Endothelial cell of umbilical vein (primary cell): ENCODE data around the gene DLGAP1. TPM values are rescaled to one million over a fixed set of nuclear protein-coding genes. Genes with fewer than 3 reads are reported as not detected.

Experiments
- BruUV-seq: library from RNA; stranded (reverse); fragments of 400-500 nt; replicated peaks from 2 replicates; lab custom pipeline; 2021; lab: Mats Ljungman, UMichigan
- CTCF ChIA-PET: fragments of 300-600, 350-600 bp; sonication (Branson Sonifier 250); formaldehyde crosslinking; loops from one replicate; lab custom pipeline; 2021; ENCODE audit warnings: antibody characterized with exemption, inconsistent platforms; lab: Charles Lee
- POLR2A ChIA-PET: fragments of 300-600, 350-600 bp; sonication (Branson Sonifier 250); formaldehyde crosslinking; loops from one replicate; lab custom pipeline; 2021; ENCODE audit warnings: antibody characterized with exemption, inconsistent platforms; lab: Charles Lee
- DNase-seq: peaks from one replicate; pipeline ENCODE4 v3.0.0-alpha.2; 2011; ENCODE audit warnings: low read depth, low spot score
- FAIRE-seq: peaks from 2 replicates; lab custom pipeline; 2011; peaks lifted over from hg19 to GRCh38; lab: Jason Lieb, UNC
- H2AFZ ChIP-seq: 2 replicates; pipeline ENCODE4 v1.6.0; 2012; ENCODE audit warnings: low read depth, low read length, control low read depth, inconsistent platforms
- H3K27ac ChIP-seq: 2 replicates; pipeline ENCODE4 v1.5.1; 2011; ENCODE audit warnings: low read depth, mild to moderate bottlenecking, control low read depth, low read length, moderate library complexity; ENCODE audit not compliant: insufficient read depth
- H3K27me3 ChIP-seq, 2 experiments: 2 replicates each; pipeline versions ENCODE4 v1.6.0 to v1.6.1; 2011; ENCODE audit warnings: low read length in 2 of 2, mixed read lengths in 1 of 2; ENCODE audit not compliant: control insufficient read depth in 2 of 2, insufficient read depth in 2 of 2
- H3K36me3 ChIP-seq, 2 experiments: 2 replicates in 1 of 2; 3 replicates in 1 of 2; pipeline ENCODE4 v1.5.1; 2011; ENCODE audit warnings: low read length in 2 of 2, mild to moderate bottlenecking in 1 of 2, moderate library complexity in 1 of 2; ENCODE audit not compliant: control insufficient read depth in 2 of 2, insufficient read depth in 2 of 2; ENCODE audit errors: extremely low read depth in 1 of 2
- H3K4me1 ChIP-seq: 3 replicates; pipeline ENCODE4 v1.5.1; 2011; ENCODE audit warnings: mild to moderate bottlenecking, low read length; ENCODE audit not compliant: control insufficient read depth, insufficient read depth; ENCODE audit errors: extremely low read depth
- H3K4me2 ChIP-seq: 2 replicates; pipeline ENCODE4 v1.6.1; 2011; ENCODE audit warnings: low read length, control low read depth, mixed read lengths; ENCODE audit not compliant: insufficient read depth
- H3K4me3 ChIP-seq, 3 experiments: fragments of 200-600 bp in 1 of 3; sonication (generic), shearing (Covaris generic) in 1 of 3; replicated peaks in 1 of 3; 2 replicates each; pipeline ENCODE4 v1.5.1; 2011 to 2016; ENCODE audit warnings: control low read depth in 3 of 3, low read length in 3 of 3, mild to moderate bottlenecking in 2 of 3, inconsistent platforms in 1 of 3, low read depth in 1 of 3, moderate library complexity in 1 of 3; ENCODE audit not compliant: insufficient read depth in 1 of 3
- H3K79me2 ChIP-seq: 2 replicates; pipeline ENCODE4 v1.6.0; 2012; ENCODE audit warnings: low read length, inconsistent platforms; ENCODE audit not compliant: control insufficient read depth, insufficient read depth
- H3K9ac ChIP-seq: replicated peaks from 2 replicates; pipeline ENCODE3; 2011; ENCODE audit warnings: low read length, control low read depth; ENCODE audit not compliant: insufficient read depth; ENCODE audit errors: extremely low read depth
- H3K9me1 ChIP-seq: replicated peaks from 3 replicates; pipeline ENCODE4 v1.6.0; 2011; ENCODE audit warnings: mild to moderate bottlenecking, low read length; ENCODE audit not compliant: control insufficient read depth, insufficient read depth; ENCODE audit errors: extremely low read depth
- H3K9me3 ChIP-seq: replicated peaks from 2 replicates; pipeline ENCODE4 v1.5.1; 2012; ENCODE audit warnings: low read length, inconsistent platforms; ENCODE audit not compliant: control insufficient read depth, insufficient read depth
- H4K20me1 ChIP-seq: replicated peaks from 2 replicates; pipeline ENCODE3; 2011; ENCODE audit warnings: mild to moderate bottlenecking, low read length; ENCODE audit not compliant: control insufficient read depth, insufficient read depth; ENCODE audit errors: extremely low read depth
- EZH2 ChIP-seq: IDR thresholded peaks from 2 replicates; pipeline ENCODE4 v1.6.1; 2012; ENCODE audit warnings: borderline replicate concordance, low read depth, mild to moderate bottlenecking, moderate library complexity, low read length, inconsistent platforms; ENCODE audit not compliant: severe bottlenecking
- FOS ChIP-seq: IDR thresholded peaks from 2 replicates; pipeline ENCODE4 v1.6.1; 2011; ENCODE audit warnings: mild to moderate bottlenecking, low read length, moderate library complexity, borderline replicate concordance; ENCODE audit not compliant: insufficient read depth
- GATA2 ChIP-seq: IDR thresholded peaks from 2 replicates; pipeline ENCODE4 v1.7.0; 2011; ENCODE audit warnings: low read depth, mild to moderate bottlenecking, moderate library complexity, mixed read lengths, low read length; ENCODE audit not compliant: insufficient read length, insufficient read depth
- JUN ChIP-seq: IDR thresholded peaks from 2 replicates; pipeline ENCODE4 v1.6.1; 2011; ENCODE audit warnings: borderline replicate concordance, low read depth; ENCODE audit not compliant: insufficient read length, insufficient read depth
- MYC ChIP-seq: IDR thresholded peaks from one replicate; pipeline ENCODE4 v1.6.1; 2011; ENCODE audit warnings: mild to moderate bottlenecking, low read depth, low read length
- POLR2A ChIP-seq: IDR thresholded peaks from 2 replicates; pipeline ENCODE4 v1.6.1; 2012; ENCODE audit warnings: low read depth, mild to moderate bottlenecking, control low read depth, low read length
- POLR2AphosphoS5 ChIP-seq: IDR thresholded peaks from 2 replicates; pipeline ENCODE4 v1.6.1; 2012; ENCODE audit warnings: low read depth, mild to moderate bottlenecking, control low read depth, low read length, moderate library complexity; ENCODE audit not compliant: insufficient read depth
- dilution Hi-C: fragments of 300-500 bp; cut with MboI; formaldehyde crosslinking; loops from one replicate; pipeline ENCODE4 v1.15.0; 2019; ENCODE audit warnings: low sequenced_read_pairs; ENCODE audit not compliant: extremely low pct_ligation_motif_present
- intact Hi-C: fragments of 100-400 bp; cut with micrococcal nuclease; formaldehyde crosslinking; loops from one replicate; pipeline ENCODE4 v1.10.0; 2022
- polyA plus RNA-seq, 4 experiments: library from polyadenylated mRNA; depleted of rRNA in 3 of 4; stranded (reverse) in 3 of 4; unstranded in 1 of 4; fragments of >200 nt; gene quantifications; 2 replicates each; pipeline versions ENCODE4 v1.2.1 to v1.2.3, GENCODE V29; 2011 to 2012; ENCODE audit warnings: missing spikeins in 1 of 4
- total RNA-seq: library from RNA; stranded (reverse); gene quantifications from 2 replicates; pipeline ENCODE4 v1.2.3, GENCODE V29; 2021
- TF ChIP-seq, protein P1 (sequence below), 2 donors: IDR thresholded peaks; 1 replicate in 1 of 2; 2 replicates in 1 of 2; pipeline ENCODE4 v1.5.1; 2011; ENCODE audit warnings: low read length in 2 of 2, mild to moderate bottlenecking in 2 of 2, moderate library complexity in 2 of 2, control low read depth in 1 of 2, inconsistent platforms in 1 of 2, low read depth in 1 of 2; ENCODE audit not compliant: insufficient read depth in 1 of 2; ENCODE audit errors: extremely low read depth in 1 of 2
- TF ChIP-seq, protein P2 (sequence below): IDR thresholded peaks from 2 replicates; pipeline ENCODE4 v1.6.1; 2011; ENCODE audit not compliant: insufficient read depth, insufficient read length

DLGAP1 gene
- total and polyA plus RNA-seq, 2 donors (not counting 3 experiments of a cell fraction or from before 2014, with no cell fraction given): 0.04 TPM; not detected in 1

DNA sequence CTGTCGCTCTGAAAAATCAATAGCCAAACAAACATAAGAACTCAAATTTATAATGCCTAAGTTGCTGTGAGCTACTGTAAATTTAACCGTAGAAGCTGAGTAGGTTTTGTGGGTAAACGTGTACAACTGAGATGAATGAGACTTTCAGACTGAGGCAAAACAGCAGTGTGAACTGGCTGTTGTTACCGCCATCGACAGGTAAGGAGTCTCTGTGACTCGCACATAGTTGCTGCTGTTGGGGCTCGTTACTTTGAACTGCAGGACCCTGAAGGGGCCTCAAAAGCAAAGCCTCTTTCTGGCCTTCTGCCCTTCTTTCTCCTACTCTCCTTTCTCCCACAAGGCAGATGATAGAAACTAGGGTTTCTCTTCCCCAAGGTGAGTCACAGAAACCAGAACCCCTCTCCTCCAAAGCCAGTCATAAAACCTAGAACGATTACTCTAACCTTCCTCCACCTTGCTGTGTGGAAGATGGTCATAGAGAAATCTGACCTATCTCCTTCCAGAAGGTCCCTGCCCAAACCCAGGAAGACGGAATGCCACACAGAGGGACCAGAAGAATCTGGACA, 101.2 kb downstream of the DLGAP1 start:
- H3K36me3 ChIP-seq: no peaks in the 10 kb centered on the region
- peaks cover 3% of the 10 kb centered on the region for H3K9me3 ChIP-seq
- H3K27me3 ChIP-seq: no peaks in the 10 kb centered on the region
- no peak overlapping the region for H3K4me2 ChIP-seq
- intact Hi-C loops: no loop called here
- TF ChIP-seq MYC (no peak), EZH2 (no peak), JUN (no peak), POLR2A (no peak), GATA2 (no peak), POLR2AphosphoS5 (no peak), FOS (no peak)
- TF ChIP-seq, protein P1, sequence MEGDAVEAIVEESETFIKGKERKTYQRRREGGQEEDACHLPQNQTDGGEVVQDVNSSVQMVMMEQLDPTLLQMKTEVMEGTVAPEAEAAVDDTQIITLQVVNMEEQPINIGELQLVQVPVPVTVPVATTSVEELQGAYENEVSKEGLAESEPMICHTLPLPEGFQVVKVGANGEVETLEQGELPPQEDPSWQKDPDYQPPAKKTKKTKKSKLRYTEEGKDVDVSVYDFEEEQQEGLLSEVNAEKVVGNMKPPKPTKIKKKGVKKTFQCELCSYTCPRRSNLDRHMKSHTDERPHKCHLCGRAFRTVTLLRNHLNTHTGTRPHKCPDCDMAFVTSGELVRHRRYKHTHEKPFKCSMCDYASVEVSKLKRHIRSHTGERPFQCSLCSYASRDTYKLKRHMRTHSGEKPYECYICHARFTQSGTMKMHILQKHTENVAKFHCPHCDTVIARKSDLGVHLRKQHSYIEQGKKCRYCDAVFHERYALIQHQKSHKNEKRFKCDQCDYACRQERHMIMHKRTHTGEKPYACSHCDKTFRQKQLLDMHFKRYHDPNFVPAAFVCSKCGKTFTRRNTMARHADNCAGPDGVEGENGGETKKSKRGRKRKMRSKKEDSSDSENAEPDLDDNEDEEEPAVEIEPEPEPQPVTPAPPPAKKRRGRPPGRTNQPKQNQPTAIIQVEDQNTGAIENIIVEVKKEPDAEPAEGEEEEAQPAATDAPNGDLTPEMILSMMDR (IDR thresholded peaks at IDR 0.05; ENCODE audit: extremely low read depth in 1 of 2, insufficient read depth in 1 of 2, low read depth in 1 of 2, low read length in 2 of 2): no peak
- TF ChIP-seq, protein P2, sequence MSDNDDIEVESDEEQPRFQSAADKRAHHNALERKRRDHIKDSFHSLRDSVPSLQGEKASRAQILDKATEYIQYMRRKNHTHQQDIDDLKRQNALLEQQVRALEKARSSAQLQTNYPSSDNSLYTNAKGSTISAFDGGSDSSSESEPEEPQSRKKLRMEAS: no peak
- H3K4me3 ChIP-seq: no peak overlapping the region
- CTCF ChIA-PET: no interaction called here
- dilution Hi-C loops: no loop called here
- H3K4me1 ChIP-seq: no peaks in the 10 kb centered on the region
- FAIRE-seq (no peak), DNase-seq (no peak)
- no peak overlapping the region for H3K9ac ChIP-seq
- BruUV-seq: no TSS peak
- H2AFZ ChIP-seq: no peak overlapping the region
- no peak overlapping the region for H3K27ac ChIP-seq
- no peaks in the 10 kb centered on the region for H3K79me2 ChIP-seq
- no peaks in the 10 kb centered on the region for H3K9me1 ChIP-seq
- H4K20me1 ChIP-seq: no peaks in the 10 kb centered on the region
- POLR2A ChIA-PET: no interaction called here
